ENCODE measurements around the gene TBL3.

GRCh38 chr16:1991588-1991947 lies 19.7 kb downstream of the TBL3 start:
- TF ChIP-seq CTCF (IDR thresholded peaks at IDR 0.05) (no peak), ZFX (IDR thresholded peaks at IDR 0.05; ENCODE audit: borderline replicate concordance) (no peak)
